Superior temporal gyrus (tissue), 1 donor: Measurements from ENCODE around the gene KDELR1.

ENCODE experiments used
- DNase-seq: peaks from one replicate; pipeline ENCODE4 v3.0.0-alpha.2; 2016; ENCODE audit errors: extremely low spot score

Gene KDELR1

DNA sequence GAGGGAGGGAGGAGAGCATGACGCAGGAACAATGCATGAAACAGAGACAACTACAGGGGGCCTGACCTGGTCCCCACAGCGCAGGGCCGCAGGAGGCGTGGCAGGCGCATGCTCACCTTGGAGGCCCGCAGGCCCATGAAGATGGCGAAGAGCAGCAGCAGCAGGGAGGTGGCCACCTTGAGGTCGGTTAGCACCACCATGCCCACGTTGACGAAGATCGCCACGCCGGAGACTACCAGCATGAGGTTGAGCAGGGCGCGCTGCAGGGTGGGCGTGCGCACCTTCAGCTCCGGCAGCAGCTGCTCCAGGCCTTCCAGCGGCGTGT, 49.0 kb downstream of the KDELR1 start:
- no peak for DNase-seq

DNA sequence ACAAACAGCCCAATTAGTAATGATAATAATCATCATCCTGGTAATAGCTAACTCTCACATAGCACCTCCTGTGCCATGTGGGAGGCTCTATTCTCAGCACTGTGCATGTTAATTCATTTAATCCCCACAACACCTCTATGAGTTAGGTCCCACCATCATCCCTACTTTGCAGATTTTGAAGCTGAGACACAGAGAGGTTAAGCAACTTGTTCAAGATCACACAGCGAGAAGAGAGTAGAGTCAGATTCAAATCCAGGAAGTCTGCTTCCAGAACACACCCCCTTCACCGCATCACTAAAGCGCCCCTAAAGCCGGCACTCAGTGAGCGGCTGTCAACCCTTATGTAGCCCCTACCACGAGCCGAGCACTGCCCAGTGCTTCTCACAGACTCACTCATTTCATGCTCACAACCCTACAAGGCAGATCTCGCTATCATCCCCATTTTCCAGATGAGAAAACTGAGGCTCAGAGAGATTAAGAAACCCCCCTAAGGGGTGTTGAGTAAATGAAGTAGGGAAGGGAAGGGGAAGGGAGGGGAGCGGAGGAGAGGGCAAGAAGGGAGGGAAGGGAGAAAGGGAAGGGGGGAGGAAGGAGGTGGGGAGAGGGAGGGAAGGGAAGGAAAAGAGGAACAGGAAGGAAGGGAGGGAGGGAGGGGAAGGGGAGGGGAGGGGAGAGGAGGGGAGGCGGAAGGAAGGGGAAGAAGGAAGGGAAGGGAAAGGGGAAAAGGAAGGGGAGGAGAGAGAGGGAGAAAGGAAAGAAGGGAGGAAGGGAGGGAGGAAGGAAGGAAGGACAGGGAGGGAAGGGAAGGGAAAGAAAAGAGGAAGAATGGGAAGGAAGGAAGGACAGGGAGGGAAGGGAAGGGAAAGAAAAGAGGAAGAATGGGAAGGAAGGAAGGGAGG, 49.6 kb downstream of the KDELR1 start:
- no peak for DNase-seq

DNA sequence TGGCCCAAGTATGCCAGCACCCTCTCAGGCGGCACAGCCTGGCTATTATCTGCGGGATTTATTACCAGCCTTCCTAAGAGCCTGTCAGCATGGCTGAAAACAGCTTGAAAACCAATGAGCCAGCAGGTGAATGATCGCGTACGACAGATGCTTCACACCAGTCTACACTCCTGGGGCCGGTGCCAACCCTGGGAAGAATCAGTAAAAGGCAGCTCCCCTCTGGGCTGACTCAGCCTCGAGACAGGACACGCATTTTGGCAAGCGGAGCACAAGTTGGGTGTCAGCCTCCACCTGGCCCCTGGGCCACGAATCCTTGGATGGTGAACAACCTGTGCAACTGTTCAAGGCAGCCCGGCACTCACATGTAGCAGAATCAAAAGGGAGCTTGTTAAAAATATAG, 50.4 kb downstream of the KDELR1 start:
- DNase-seq, result no peak

DNA sequence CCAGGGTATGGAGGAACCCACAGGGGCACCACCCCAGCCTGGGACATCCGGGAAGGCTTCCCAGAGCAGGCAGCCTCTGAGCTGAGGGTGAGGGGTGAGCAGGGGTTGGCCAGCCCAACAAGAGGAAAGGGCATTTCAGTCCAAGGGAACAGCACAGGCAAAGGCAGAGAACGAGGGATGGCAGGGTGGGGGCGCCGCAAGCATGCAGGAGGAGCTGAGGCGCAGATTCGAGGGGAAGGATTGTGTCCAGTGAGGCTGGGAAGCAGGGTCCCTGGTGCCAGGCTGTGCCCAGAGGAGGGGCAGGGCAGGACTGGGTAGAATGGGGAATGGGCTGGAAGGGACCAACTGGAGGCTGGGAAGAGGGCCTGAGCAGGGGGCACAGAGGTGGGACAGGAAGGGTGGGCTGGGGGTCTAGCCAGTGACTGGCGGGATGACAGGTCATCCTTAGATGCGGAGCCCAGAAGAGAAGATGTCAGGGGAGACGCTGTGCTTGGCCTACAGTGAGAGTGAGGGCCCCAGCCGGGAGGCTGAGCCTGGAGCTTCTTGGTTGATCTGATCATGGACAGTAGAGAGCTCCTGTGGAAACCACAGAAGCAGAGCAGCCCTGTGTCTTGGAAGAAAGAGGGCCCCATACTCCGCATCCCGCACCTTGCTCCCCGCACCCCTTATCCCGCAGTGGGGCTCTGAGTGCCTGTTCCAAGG, 52.4 kb downstream of the KDELR1 start:
- no peak for DNase-seq

DNA sequence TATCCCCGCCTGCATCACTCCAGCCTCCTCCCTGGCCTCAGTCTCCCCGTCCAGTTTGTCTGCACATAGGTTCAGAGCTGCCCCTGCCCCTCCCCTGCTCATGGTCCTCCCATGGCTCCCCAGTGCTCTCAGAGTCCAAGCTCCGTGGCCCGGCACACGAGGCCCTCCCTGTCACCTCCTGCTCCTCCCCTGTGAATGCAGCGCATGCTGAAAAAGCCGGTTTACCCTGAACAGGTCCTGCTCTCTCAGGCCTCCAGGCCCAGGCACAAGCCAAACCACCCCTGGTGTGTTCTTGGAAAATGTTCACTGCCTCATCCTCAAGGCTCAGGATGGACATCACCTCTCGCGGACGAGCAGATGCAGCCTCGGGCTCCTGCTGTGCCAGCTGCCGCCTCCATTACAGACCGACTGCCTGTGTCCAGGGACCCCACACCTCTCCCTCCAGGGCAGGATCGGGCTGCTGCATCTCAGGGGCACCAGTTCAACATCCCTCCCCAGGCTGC, 53.0 kb downstream of the KDELR1 start:
- no peak for DNase-seq

DNA sequence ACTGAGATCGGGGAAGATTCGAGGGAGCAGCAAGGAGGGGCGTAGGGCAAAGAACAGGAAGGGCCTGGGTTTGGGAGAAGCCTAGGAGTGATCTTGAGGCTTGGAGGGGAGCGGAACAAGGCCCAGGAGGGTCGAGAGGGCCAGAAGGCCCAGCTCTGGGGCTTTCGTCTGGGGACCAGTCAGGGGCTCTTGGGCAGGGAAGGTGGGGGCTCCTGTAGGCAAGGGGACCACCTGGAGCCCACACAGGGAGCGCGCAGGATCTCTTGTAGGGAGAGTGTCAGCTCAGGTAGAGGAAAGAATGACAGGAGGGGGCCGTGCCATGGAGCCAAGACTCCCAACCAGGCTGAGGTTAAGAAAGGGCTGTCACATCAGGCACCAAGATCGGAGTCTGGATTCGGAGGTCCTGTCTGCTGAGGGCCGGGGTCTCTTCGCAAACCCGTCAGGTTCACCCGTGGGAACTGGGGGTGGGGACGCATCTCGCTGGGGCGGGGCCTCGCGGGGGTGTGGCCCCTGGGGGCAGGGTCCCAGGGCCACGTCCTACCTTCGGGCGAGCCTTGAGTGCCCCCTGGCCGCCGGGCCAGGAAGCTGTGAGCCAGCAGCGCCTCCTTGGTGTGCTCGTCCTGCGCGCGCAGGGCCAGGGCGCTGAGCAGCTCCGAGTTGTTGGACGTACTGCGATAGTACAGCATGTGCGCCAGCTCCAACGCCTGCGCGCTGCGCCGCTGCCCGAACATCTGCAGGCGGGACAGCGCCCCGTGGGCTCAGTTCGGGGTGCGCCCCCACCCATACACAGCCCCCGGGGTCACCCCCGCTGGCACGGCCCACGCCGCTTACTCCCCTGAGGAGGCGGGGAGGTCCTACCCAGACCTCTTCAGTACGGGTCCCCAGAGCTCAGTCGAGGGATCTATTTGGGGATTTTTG, 57.6 kb downstream of the KDELR1 start:
- DNase-seq, result peak; percentile 72

DNA sequence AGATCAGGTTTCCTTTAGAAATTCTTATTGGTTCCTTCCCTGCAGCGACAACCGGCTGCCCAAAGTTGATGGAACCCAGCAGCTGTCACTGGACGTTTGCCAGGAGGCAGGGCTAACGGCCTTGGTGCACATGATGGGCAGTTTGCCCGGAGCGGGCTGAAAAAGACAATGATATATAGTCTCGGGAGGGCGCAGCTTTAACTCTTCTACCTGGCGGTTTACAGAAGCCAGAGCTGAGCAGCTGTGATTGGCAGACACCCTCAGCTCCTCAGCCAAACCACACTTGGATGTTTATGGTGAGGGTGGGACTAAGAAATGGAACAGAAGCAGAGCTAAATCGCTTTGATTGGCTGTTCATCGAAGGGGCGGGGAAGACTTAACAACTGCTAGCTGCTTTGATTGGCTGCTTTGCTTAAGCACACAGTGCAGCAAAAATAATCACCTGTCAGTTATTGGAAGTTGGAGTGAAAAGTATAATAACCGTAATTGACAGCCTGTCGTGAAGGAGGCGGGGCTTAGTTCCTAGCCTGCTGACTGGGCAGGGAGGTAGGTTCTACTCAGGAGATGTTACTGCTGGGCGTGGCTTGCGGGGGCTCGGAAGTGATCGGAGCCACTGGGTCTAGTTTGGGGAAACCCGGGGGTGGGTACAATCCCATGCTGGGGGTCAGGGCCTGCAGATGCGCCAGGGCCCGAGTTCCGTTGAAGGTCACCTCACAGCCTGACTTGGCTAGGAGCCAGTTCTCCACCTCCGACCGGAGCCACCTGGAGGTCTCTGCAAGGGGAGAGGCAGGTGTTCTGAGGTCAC, 58.5 kb downstream of the KDELR1 start:
- DNase-seq, result peak; percentile 96
